SK-N-SH treated with all-trans-retinoic acid at 6 μM for 48 hours (cell line): ENCODE results near the gene PEPD.

Source experiments
- ARNTL ChIP-seq: fragments of 450-650 bp; formaldehyde crosslinking; IDR thresholded peaks from 2 replicates; pipeline ENCODE4 v1.5.0; 2020; ENCODE audit warnings: low read depth, mild to moderate bottlenecking, moderate library complexity, borderline replicate concordance
- ESRRG ChIP-seq: fragments of 250-450 bp; sonication (Bioruptor Pico); IDR thresholded peaks from 2 replicates; pipeline ENCODE4 v1.6.1; 2021; ENCODE audit warnings: mild to moderate bottlenecking
- GLIS3 ChIP-seq: fragments of 250-450 bp; sonication (Bioruptor Pico); IDR thresholded peaks from 2 replicates; pipeline ENCODE4 v1.5.0; 2020; ENCODE audit warnings: mild to moderate bottlenecking, moderate library complexity
- ISL1 ChIP-seq: fragments of 250-450 bp; sonication (Bioruptor Pico); IDR thresholded peaks from 2 replicates; pipeline ENCODE4 v2.1.2; 2022; ENCODE audit warnings: mild to moderate bottlenecking, moderate library complexity
- TOX ChIP-seq: fragments of 250-450 bp; sonication (Bioruptor Pico); IDR thresholded peaks from 2 replicates; pipeline ENCODE4 v1.8.0; 2021; ENCODE audit warnings: mild to moderate bottlenecking, moderate library complexity, borderline replicate concordance
- ZFP3 ChIP-seq: fragments of 250-450 bp; sonication (Bioruptor Pico); IDR thresholded peaks from 2 replicates; pipeline ENCODE4 v1.5.0; 2020; ENCODE audit warnings: mild to moderate bottlenecking, moderate library complexity
- ZFP30 ChIP-seq: fragments of 450-650 bp; formaldehyde crosslinking; IDR thresholded peaks from 2 replicates; pipeline ENCODE4 v1.5.0; 2022; ENCODE audit warnings: mild to moderate bottlenecking, moderate library complexity

DNA sequence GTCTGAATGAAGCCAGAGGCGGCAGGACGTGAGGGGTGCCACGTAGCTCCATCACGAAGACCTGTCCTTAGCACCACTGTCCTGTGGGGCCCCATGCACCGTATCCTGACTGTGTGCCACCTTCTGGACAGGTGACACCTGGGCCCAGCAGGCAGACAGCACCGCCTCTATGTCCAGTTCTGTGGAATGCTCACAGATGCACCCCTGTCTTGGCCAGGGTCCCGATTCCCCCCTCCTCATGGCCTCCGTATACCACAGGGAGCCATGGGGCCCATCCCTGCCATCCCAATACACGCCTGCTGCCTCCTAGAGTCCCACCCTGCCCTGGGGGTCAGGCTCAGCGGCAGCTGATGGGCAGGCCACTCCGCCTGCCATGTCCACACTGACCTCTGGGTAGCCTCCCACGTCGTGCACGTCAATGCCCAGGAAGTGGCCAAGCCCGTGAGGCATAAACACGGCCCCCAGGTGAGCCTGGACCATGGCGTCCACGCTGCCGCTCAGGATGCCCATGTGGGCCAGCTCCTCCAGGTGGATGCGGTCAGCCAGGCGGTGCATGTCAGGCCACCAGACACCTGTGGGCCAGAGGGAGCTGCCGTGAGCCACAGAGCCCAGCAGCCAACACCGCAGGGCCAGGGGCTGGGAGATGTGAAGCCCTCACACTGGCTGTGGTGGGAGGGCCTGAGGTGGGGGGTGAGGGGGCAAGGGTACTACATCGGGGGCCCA, 130.5 kb downstream of the PEPD start:
- no peak for TF ChIP-seq ARNTL (CRISPR knock-in tag)
- TF ChIP-seq GLIS3 (CRISPR knock-in tag), result no peak
- no peak for TF ChIP-seq ZFP3
- no peak for TF ChIP-seq ZFP30
- no peak for TF ChIP-seq TOX (CRISPR knock-in tag)
- TF ChIP-seq ESRRG (CRISPR knock-in tag), result no peak
- no peak for TF ChIP-seq ISL1
